Osteoblast (primary cell): Measurements from ENCODE around the gene DISC1. TPM values are rescaled to one million over a fixed set of nuclear protein-coding genes. Genes with fewer than 3 reads are reported as not detected.

Experiments
- DNase-seq: peaks from one replicate; pipeline ENCODE4 v3.0.0; 2011; ENCODE audit warnings: low spot score, mixed read lengths; ENCODE audit not compliant: insufficient read length; ENCODE audit errors: missing footprints
- H2AFZ ChIP-seq: 2 replicates; pipeline ENCODE4 v1.6.0; 2011; ENCODE audit warnings: mild to moderate bottlenecking, low read length
- H3K27ac ChIP-seq: 2 replicates; pipeline ENCODE4 v1.5.1; 2011; ENCODE audit warnings: mild to moderate bottlenecking, low read depth, low read length, moderate library complexity
- H3K27me3 ChIP-seq: 2 replicates; pipeline ENCODE4 v1.6.0; 2012; ENCODE audit warnings: mild to moderate bottlenecking, control low read depth, inconsistent platforms, low read length, moderate library complexity; ENCODE audit not compliant: insufficient read depth
- H3K36me3 ChIP-seq: 2 replicates; pipeline ENCODE4 v1.5.1; 2011; ENCODE audit warnings: mild to moderate bottlenecking, low read length, control low read depth, moderate library complexity; ENCODE audit not compliant: insufficient read depth
- H3K4me1 ChIP-seq: 2 replicates; pipeline ENCODE4 v1.5.1; 2011; ENCODE audit warnings: mild to moderate bottlenecking, low read length, control low read depth, moderate library complexity; ENCODE audit not compliant: insufficient read depth
- H3K4me2 ChIP-seq: 2 replicates; pipeline ENCODE4 v1.6.0; 2011; ENCODE audit warnings: mild to moderate bottlenecking, low read length; ENCODE audit not compliant: insufficient read depth
- H3K4me3 ChIP-seq: fragments of 200-600 bp; sonication (generic); 3 replicates; pipeline ENCODE4 v1.5.1; 2012; ENCODE audit warnings: mild to moderate bottlenecking, low read length, inconsistent platforms; ENCODE audit not compliant: insufficient read depth
- H3K79me2 ChIP-seq: 2 replicates; pipeline ENCODE4 v1.6.0; 2012; ENCODE audit warnings: mild to moderate bottlenecking, low read length, control low read depth, inconsistent platforms; ENCODE audit not compliant: insufficient read depth
- H3K9me3 ChIP-seq: 2 replicates; pipeline ENCODE4 v1.5.1; 2011; ENCODE audit warnings: low read depth, low read length, control low read depth
- H4K20me1 ChIP-seq: 2 replicates; pipeline ENCODE4 v1.6.0; 2012; ENCODE audit warnings: mild to moderate bottlenecking, low read length, control low read depth; ENCODE audit not compliant: insufficient read depth
- total RNA-seq: library from RNA; depleted of rRNA; stranded (reverse); fragments of >200 nt; gene quantifications from 2 replicates; pipeline ENCODE4 v1.2.3, GENCODE V29; 2012
- TF ChIP-seq, protein P1 (sequence below): IDR thresholded peaks from 2 replicates; pipeline ENCODE4 v1.5.1; 2011; ENCODE audit warnings: mild to moderate bottlenecking, low read depth, low read length, moderate library complexity; ENCODE audit errors: extremely low read depth

The DISC1 gene
- total RNA-seq, 1 donor, result 11.9 TPM

DNA sequence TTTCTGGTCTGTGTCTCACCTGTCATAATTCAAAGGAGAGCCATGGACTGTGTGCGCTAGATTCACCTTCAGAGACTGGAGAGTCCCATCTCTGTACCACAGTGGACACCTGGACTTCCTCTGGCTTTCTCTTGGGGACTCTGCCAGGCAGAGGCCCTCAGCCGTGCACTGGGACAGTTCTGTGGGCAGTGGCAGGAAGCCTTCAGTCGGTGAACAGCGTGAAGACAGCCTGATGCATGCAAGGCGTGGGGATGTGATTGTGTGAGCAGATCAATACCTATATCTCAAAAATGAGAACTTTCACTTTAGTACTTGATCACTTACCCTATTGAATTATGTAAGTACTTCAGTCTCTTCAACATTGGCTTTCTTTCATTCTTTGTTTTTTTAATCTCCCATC lies 245.3 kb downstream of the DISC1 start:
- Histone ChIP-seq H4K20me1 (no peaks in the 10 kb centered on the region), H3K4me1 (peaks cover 9% of the 10 kb centered on the region), H3K79me2 (no peaks in the 10 kb centered on the region), H3K4me2 (no peak overlapping the region), H3K27ac (peak overlapping the region; percentile 52), H3K4me3 (no peak overlapping the region), H3K27me3 (no peaks in the 10 kb centered on the region), H3K9me3 (no peaks in the 10 kb centered on the region), H2AFZ (no peak overlapping the region), H3K36me3 (no peaks in the 10 kb centered on the region)
- TF ChIP-seq, protein P1, sequence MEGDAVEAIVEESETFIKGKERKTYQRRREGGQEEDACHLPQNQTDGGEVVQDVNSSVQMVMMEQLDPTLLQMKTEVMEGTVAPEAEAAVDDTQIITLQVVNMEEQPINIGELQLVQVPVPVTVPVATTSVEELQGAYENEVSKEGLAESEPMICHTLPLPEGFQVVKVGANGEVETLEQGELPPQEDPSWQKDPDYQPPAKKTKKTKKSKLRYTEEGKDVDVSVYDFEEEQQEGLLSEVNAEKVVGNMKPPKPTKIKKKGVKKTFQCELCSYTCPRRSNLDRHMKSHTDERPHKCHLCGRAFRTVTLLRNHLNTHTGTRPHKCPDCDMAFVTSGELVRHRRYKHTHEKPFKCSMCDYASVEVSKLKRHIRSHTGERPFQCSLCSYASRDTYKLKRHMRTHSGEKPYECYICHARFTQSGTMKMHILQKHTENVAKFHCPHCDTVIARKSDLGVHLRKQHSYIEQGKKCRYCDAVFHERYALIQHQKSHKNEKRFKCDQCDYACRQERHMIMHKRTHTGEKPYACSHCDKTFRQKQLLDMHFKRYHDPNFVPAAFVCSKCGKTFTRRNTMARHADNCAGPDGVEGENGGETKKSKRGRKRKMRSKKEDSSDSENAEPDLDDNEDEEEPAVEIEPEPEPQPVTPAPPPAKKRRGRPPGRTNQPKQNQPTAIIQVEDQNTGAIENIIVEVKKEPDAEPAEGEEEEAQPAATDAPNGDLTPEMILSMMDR, result no peak
- DNase-seq, result no peak

DNA sequence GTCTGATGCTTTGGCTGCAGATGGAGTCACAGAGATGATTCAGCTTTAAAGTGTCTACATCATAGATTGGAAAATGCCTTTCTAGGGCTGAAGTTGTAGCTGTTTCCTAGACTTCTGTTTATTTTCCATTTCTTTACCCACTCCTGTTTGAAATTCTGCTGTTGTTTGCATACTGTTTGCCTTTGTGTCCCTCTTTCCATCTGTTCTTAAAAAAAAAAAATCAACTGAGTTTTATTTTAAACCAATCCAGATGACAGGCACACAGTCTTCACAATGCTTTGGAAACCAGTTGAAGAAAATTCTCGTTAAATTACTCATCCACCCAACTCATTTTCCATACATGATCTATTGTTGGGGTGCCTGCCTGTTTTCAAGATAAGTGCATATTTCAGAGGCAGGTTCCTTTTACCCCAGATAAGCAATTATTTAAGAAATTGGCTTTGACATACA lies 245.9 kb downstream of the DISC1 start:
- H3K4me2 ChIP-seq, result peak overlapping the region; percentile 15
- no peaks in the 10 kb centered on the region for H3K9me3 ChIP-seq
- no peak overlapping the region for H3K4me3 ChIP-seq
- peaks cover 9% of the 10 kb centered on the region for H3K4me1 ChIP-seq
- peak overlapping the region; percentile 52 for H3K27ac ChIP-seq
- H3K36me3 ChIP-seq, result no peaks in the 10 kb centered on the region
- TF ChIP-seq, protein P1, result no peak
- no peak overlapping the region for H2AFZ ChIP-seq
- peak; percentile 87 for DNase-seq
- no peaks in the 10 kb centered on the region for H3K27me3 ChIP-seq
- H4K20me1 ChIP-seq, result no peaks in the 10 kb centered on the region
- no peaks in the 10 kb centered on the region for H3K79me2 ChIP-seq

DNA sequence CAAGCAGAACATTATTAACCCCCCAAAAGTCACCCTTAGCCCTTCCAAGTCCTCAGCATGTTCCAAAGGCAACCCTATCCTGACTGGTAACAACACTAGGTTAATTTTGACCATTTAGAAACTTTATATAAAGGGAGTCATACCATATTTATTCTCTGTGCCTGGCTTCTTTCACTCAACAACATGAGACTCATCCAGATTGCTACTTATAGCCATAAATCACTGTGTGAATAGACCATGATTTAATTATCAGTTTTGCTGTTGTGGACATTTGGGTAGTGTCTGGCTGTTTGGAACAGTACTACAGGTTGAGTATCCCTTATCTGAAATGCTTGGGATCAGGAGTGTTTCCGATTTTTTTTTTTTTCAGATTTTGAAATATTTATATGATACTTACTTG lies 252.1 kb downstream of the DISC1 start:
- H3K27me3 ChIP-seq, result no peaks in the 10 kb centered on the region
- no peaks in the 10 kb centered on the region for H3K4me1 ChIP-seq
- H2AFZ ChIP-seq, result no peak overlapping the region
- TF ChIP-seq, protein P1, result no peak
- no peaks in the 10 kb centered on the region for H3K79me2 ChIP-seq
- H3K4me3 ChIP-seq, result no peak overlapping the region
- no peaks in the 10 kb centered on the region for H3K9me3 ChIP-seq
- H4K20me1 ChIP-seq, result no peaks in the 10 kb centered on the region
- no peak for DNase-seq
- no peaks in the 10 kb centered on the region for H3K36me3 ChIP-seq
- no peak overlapping the region for H3K27ac ChIP-seq
- no peak overlapping the region for H3K4me2 ChIP-seq

DNA sequence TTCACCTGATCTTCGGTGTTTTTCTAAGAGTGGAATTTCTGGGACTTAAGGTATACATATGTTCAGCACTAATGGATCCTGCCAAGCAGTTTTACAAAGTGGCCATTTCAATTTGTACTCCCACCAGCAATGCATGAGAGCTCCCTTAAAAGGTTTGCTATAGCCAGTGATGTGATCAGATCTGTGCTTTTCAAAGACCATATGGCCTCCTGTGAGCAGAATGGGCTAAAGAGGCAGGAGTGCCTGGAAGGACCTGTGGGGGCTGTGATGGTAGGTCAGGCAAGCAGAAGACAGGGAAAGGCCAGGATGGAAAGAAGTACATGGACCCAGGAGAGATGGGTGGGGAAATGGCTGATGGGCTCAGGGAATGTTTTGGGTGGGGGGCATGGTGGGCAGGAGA lies 252.7 kb downstream of the DISC1 start:
- H3K36me3 ChIP-seq, result no peaks in the 10 kb centered on the region
- H3K79me2 ChIP-seq, result no peaks in the 10 kb centered on the region
- H3K4me1 ChIP-seq, result no peaks in the 10 kb centered on the region
- TF ChIP-seq, protein P1, result no peak
- H3K9me3 ChIP-seq, result no peaks in the 10 kb centered on the region
- no peak overlapping the region for H3K4me2 ChIP-seq
- no peak overlapping the region for H3K4me3 ChIP-seq
- no peak overlapping the region for H3K27ac ChIP-seq
- no peak for DNase-seq
- no peaks in the 10 kb centered on the region for H3K27me3 ChIP-seq
- H4K20me1 ChIP-seq, result no peaks in the 10 kb centered on the region
- no peak overlapping the region for H2AFZ ChIP-seq
